GM18507 (cell line): ENCODE results near the gene BBOX1.
"Not testable (repeated sequence)": the region's sequence is repeated elsewhere in the genome, so short reads cannot be mapped to it uniquely, and the experiment has no call there.

ENCODE experiments used
- DNase-seq: peaks from one replicate; pipeline ENCODE4 v3.0.0; 2011; ENCODE audit warnings: low read depth; ENCODE audit not compliant: insufficient read length; ENCODE audit errors: extremely low spot score
- FAIRE-seq: peaks from 2 replicates; lab custom pipeline; 2011; peaks lifted over from hg19 to GRCh38; lab: Jason Lieb, UNC

Gene BBOX1

DNA sequence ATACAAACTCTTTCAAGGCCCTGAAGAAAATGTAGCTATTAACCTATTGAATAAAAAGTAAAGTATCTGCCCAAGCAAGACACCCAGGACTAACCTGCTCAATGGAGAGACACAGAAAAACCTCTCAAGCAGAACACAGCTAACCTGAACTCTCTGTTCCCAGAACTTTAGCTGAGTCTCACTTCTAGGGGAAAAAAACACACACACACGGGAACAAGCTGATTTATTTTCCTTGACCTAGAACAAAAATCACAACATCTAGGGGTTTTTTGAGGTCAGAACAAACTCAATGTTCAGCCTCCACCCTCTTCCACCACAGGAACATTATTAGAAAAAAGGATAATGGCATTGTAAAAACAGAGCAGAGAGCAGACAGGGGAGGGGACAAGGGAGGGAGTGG is 121.6 kb downstream of the BBOX1 start:
- FAIRE-seq: no peak

DNA sequence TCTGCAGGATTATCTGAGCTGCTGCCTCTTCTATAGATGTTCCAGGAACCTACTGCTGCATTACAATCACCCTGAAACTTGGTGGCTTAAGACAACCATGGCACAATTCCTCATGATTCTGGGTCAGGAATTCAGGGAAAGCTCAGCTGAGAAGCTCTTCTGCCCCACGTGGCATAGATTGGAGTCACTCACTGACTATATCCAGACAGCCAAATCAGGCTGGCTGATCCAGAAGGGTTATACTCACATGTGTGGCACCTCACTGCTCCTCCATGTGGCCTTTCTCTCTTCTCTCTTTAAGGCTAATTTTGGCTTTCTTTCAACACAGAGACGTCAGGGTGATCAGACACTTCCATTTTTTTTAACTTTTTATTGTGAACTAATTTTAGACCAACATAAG is 125.5 kb downstream of the BBOX1 start:
- FAIRE-seq (no peak), DNase-seq (no peak)

More for the DNA sequence above, 121.6 kb downstream of the BBOX1 start:
- no peak for DNase-seq

DNA sequence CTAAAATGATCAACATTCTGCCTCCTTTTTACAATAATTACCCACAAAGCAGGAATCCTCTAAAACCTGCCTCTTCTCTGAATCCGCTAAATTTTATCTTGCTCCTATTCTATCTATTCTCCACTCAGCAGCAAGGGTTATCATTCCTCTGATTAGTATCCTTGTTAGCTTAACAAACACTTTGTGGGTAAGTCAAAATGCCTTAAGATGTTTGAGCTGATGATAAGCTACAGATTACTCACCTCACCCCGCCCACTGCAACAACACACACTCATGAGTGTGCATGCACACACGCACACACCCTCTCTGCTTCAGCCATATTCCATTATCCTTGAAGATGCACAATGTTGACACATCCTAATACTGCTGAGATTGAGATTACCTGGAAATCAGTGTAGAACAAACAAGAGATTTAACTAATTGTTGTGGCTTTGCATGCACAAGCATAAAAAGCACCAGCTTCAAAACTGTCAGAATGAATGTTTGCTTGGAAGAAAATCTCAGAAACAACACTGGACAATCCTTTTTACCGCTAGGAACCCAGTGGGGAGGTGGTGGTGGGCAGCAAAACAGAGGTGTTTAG is 130.9 kb downstream of the BBOX1 start:
- DNase-seq (no peak), FAIRE-seq (no peak)

DNA sequence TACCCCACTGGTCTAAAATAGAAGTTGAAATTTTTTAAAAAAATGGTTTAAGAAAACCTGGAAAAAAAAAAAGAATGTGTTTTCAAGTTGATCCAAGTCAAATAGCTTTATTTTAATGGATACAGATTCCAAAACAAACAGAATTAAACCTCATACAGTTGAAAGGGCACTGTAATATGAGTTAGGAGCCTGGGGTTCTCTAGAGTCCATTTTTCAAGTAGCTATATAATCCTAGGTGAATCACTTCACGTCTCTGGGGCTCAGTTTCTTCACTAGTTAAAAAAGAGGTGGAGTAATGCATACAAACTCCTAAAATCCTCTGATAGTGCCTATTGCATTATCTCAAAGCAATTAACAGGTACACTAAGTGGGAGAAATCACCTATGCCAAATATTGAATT is 132.9 kb downstream of the BBOX1 start:
- DNase-seq: no peak
- FAIRE-seq: no peak

DNA sequence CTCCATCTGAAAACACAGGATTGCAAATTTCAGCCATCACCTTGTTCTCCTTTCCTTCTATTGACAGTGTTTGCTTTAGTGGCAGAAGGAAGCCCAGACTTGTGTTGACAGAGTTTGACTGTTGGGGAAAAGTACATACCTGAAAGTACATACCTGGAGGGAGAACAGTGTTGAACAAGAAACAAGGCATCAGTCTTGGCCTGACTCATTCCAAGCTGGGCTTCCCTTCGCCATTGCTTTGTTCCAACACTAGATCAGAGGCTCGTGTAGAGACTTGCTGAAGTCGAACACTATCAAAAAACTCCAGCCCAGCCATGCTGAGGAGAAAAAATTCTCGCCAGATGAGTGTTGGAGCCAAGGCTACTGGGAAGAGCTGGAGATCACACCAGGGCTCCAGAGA is 133.4 kb downstream of the BBOX1 start:
- DNase-seq (no peak), FAIRE-seq (no peak)

DNA sequence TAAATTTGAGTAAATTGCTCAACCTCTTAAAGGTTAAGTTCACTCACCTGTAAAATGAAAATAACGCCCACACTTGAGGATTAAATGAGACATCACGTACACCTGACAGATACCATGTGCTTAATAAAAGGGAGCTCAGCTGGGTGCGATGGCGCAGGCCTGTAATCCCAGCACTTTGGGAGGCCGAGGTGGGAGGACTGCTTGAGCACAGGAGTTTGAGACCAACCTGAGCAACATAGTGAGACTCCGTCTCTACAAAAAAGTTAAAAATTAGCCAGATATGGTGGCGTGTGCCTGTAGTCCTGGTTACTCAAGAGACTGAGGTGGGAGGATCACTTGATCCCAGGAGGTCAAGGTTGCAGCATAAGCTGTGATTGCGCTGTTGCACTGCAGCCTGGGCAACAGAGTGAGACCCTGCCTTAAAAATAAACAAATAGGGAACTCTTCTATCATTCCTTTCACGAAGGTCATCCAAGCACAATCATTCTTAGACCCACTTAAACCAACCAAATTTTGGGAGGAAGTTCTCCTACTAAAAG is 134.1 kb downstream of the BBOX1 start:
- DNase-seq: no peak
- FAIRE-seq: no peak

DNA sequence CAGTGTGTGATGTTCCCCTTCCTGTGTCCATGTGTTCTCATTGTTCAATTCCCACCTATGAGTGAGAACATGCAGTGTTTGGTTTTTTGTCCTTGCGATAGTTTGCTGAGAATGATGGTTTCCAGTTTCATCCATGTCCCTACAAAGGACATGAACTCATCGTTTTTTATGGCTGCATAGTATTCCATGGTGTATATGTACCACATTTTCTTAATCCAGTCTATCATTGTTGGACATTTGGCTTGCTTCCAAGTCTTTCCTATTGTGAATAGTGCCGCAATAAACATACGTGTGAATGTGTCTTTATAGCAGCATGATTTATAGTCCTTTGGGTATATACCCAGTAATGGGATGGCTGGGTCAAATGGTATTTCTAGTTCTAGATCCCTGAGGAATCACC is 134.9 kb downstream of the BBOX1 start:
- DNase-seq, FAIRE-seq: not testable (repeated sequence)
